HG03558 (cell line): ENCODE measurements around the gene SOS1.
A peak's percentile ranks its signal among the peaks of the same experiment; 100 is the strongest.
"Not testable (repeated sequence)": the region's sequence is repeated elsewhere in the genome, so short reads cannot be mapped to it uniquely, and the experiment has no call there.

Experiments used
- ATAC-seq: cut with Tn5 transposase; IDR thresholded peaks from one replicate; pipeline ENCODE4 v1.9.1; 2021; ENCODE audit warnings: moderate number of reproducible peaks; ENCODE audit not compliant: unreplicated experiment; ENCODE audit errors: extremely low read depth

The SOS1 gene

GRCh38 chr2:39139511-39140237, 18.8 kb upstream of the SOS1 start:
- no peak for ATAC-seq

DNA sequence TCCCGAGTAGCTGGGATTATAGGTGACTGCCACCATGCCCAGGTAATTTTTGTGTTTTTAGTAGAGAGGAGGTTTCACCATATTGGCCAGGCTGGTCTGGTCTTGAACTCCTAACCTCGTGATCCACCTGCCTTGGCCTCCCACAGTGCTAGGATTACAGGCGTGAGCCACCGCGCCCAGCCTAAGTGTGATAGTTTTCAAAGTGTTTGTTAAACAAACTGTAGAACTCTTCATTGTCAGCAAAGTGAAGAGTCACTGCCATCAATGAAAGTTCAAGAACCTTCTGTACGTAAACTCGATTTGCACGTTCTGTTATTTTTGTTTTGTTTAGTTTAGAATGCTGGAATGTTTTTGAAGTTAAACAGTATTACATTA, 18.0 kb upstream of the SOS1 start:
- ATAC-seq, result no peak

GRCh38 chr2:39138187-39138836, 17.5 kb upstream of the SOS1 start:
- ATAC-seq, result not testable (repeated sequence)

DNA sequence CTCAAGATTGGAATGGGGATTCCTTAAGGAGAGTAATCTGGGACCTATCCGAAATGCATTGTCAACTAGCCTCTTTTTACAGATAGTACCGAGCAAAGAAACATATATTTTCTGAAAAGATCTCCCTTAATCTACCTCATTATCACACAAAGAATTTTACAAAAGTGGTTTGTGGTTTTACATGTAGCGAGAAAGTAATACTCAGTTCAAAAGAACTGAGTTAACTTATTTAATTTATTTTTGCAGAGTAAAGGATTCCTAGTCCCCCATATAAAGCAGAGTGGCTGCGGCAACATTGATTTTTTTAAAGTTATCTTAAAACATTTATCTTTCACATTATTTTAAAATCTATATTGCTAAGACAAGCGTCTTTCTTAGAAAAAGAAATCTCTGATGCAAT, 15.9 kb upstream of the SOS1 start:
- no peak for ATAC-seq

DNA sequence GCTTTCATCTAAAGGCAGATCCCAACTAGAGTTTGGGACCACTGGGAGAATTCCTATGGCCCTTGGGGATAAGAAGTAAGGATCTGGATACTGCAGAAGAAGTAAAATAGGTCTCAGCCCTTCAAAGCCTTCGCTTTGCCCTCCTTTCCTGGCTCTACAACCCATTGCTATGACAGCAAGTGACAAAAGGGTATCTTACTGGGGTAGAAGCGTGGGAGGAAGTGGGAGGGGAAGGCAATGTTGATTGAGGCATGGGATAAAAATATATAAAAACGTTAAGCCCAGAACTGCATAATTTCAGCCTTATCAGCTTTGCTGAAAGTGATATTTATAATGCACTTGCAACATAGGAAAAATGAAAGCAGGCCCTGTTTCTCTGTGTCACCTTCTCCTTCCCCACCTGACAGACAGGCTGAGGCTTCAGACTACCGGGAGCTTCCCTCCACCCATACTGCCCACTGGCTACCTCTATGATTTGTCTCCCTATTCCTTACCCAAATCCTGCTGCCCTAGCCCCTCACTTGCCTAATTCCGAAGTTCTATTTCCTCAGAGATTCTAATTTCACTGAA, 14.9 kb upstream of the SOS1 start:
- no peak for ATAC-seq

- no peak for ATAC-seq
Measured at GRCh38 chr2:39133215-39133851, 12.5 kb upstream of the SOS1 start.

DNA sequence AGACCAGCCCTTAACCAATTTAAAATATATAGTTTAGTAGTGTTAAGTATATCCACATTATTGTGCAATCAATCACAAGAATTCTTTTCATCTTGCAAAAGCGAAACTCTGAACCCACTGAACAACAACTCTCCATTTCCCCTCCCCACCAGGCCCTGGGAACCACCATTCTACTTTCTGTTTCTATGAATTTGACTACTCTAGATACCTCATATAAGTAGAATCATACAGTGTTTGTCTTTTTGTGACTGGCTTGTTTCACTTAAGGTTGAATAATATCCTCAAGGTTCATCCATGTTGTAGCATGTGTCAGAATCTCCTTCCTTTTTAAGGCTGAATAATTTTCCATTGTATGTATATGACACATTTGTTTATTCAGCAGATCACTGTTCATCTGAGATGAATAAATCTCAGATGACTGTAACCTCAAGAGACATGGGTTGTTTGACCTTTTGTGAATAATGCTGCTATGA, 8.1 kb upstream of the SOS1 start:
- ATAC-seq, result peak; percentile 35

DNA sequence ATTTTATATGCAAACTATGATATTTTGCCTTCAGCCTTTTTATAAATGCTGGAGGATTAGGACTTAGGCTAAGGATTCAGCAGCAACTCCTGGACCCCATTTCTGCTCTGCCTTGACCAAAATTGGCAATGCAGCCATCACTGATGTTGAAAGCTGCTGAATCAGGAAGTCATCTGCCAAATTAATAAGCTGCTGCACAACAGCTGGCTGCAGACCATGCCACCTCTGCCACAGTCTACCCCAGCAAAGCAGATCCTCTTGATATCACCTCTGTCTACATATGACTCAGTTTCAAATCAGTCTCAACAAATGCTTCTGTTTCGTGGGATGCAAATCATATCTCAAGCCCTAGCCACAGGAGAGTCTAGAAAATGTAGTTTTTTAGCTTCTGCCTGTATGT, 7.1 kb upstream of the SOS1 start:
- peak; percentile 35 for ATAC-seq

GRCh38 chr2:39124746-39125057, 3.9 kb upstream of the SOS1 start:
- ATAC-seq, result no peak

- ATAC-seq, result peak; percentile 37
Measured at GRCh38 chr2:39124000-39124745, 3.3 kb upstream of the SOS1 start.

GRCh38 chr2:39123436-39123999, 2.7 kb upstream of the SOS1 start:
- ATAC-seq, result no peak

DNA sequence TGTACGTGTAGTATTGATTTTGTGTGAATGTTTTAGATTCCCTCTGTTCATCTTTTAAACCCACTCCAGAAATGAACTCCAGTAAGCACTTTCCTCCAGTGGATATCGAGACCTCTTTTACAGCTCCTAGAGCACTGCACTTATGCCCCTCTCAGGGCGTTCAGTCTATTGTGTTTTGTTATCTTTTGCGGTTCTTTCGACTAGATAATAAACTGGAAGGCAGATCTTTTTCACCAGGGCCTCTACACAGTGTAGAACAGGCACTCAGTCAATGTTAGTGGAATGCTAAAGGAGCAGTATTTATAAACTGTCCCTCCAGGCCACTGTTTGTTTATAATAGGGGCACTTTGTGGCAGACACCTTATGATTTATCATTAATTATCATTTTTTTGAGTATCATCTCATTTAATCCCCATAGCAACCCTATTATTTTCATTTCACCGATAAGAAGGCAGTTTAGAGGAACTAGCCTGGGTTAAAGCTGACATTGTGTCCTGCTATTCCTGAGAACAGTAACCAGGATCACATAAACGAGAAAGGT, 742 bp upstream of the SOS1 start:
- no peak for ATAC-seq

DNA sequence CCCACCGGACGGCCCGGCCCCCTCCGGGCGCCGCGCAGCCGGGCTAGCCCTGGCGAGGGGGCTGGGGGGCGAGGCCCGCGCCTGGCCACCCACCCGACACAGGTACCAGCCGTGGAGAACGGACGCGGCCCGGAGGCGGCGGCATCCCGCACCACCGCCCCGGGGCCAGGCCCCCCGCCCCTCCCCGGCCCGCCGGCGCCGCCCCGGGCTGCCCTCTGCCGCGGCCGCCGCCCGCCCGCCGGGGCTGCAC, 405 bp downstream of the SOS1 start:
- ATAC-seq, result peak; percentile 5

DNA sequence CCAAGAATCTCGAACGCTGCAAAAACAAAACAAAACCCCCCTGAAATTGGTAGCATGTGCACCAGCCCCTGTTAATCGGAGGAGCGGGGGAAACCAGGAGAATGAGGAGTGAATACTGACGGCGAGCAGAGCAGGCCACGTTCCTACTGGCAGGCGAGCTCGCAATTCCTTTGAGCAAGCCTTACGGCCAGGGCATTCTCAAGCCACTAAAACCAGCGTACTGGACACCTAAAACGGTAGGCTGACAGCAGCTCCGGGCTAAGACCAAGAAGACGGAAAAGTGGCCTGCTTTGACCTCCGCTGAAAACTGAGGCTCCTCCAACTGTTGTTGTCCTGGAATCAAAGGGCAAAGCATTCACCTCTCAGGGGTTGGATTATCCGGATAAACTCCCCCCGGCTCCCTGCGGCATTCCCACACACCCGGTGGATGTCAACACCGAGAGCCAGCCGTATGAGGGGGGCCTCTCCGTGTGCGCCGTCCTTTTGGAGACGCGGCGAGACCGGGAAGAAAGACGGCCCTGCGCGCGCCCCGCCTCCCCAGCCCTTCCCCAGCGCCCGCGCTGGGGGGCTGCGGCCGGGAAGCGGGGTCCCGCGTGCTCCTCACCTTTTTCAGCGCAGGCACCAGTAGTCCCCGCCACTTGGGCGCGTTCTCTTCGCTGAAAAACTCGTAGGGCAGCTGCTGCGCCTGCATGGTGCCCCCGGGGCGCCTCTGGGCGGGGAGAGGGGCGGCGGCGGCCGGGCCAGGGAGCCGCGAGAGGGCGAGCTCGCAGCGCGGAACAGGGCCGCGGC, 925 bp downstream of the SOS1 start:
- peak; percentile 14 for ATAC-seq

- ATAC-seq, result no peak
Measured at GRCh38 chr2:39118786-39119499, 1.9 kb downstream of the SOS1 start.

DNA sequence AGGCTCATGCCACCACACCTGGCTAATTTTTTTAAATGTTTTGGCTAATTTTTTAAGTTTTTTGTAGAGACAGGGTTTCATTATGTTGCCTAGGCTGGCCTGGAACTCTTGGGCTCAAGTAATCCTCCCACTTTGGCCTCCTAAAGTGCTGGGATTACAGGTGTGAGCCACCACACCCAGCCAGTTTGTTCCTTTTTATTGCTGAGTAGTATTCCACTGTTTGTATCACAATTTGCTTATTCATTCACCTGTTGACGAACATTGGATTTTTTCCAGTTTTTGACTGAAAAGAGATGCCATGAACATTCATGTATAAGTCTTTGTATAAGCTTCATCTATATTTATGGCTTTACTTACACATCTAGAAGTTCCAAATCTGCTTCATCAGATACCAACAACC, 5.3 kb downstream of the SOS1 start:
- ATAC-seq, result no peak

DNA sequence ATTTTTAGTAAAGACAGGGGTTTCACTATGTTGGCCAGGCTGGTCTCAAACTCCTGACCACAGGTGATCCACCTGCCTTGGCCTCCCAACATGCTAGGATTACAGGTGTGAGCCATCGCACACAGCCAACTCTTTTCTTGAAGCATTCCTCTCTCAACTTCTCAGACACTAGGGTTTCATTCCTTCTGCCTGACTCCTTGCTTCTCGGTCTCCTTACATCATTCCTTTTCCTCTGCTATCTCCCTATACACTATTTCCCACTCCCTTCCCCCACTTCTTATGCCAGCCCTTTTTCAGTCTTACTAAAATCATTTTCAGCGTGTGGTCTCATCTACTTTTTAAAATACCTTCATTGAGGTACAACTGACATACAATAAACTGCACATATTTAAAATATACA, 6.1 kb downstream of the SOS1 start:
- no peak for ATAC-seq

DNA sequence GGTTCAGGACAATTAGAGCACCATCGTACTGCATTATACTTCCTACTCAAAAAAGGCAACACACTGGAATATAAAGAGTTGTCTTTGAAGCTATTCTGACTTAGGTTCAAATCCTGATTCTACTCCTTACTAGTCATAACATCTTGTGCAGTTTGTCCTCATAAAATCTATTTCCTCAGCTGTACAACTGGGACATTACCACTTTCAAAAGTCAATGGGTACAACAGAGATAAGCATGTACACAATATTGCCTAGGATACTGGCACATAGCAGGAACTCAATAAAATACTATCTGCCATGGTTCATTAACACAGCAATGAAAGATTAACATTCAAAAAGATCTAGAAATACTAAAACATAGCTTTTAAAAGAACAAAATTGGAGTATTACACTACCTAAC, 11.3 kb downstream of the SOS1 start:
- ATAC-seq, result no peak

DNA sequence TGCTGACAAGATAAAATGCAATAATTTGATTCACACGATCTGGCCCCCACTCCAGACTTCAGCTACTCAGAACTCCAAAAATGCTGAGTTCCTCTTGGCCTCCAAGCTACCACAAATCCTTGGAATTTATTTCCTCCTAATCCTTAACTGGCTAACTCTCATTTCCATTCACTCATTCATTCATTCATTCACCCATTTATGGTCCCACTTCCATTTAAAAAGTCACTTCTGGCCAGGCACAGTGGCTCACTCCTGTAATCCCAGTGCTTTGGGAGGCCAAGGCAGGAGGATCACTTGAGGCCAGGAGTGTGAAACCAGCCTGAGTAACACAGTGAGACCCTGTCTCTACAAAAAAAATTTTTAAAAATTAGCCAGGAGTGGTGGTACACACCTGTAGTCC, 12.5 kb downstream of the SOS1 start:
- no peak for ATAC-seq
